ENCODE measurements around the gene SMIM30. TPM values are rescaled to one million over a fixed set of nuclear protein-coding genes. Genes with fewer than 3 reads are reported as not detected.

Gene SMIM30
- total and polyA plus RNA-seq, 2 of the 4 experiments (the other 2 are of a cell fraction), result 31.6 to 47.7 TPM

DNA sequence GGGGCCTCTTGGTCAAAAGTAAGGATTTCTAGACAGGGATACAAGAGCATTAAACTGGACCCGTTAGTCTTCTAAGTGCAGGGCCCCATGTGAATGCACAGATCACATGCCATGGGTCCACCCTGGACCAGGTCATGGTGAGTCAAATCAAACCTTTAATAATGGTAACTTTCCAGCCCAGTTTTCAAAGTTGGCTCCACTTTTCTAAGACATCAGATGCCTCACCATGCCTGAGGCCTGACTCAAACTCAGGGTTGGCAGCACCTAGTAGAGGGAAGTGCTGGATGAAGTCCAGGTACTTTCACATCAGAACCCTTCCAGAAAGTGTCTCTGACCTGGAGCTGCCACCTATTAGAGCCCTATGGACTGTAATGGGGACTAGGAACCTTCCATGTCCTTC lies 9.7 kb upstream of the SMIM30 start:
- Histone ChIP-seq H3K4me2 (ENCODE audit: low read depth, low read length) (no peak overlapping the region), H2BK120ac (ENCODE audit: low read depth, low read length) (no peak overlapping the region), H2AK9ac (replicated peaks; ENCODE audit: low read depth, low read length, poor library complexity) (no peak overlapping the region), H3K4ac (ENCODE audit: low read depth, low read length) (no peak overlapping the region), H3K18ac (ENCODE audit: low read depth, low read length) (no peak overlapping the region), H3K56ac (ENCODE audit: extremely low read depth, insufficient read depth, low read length) (no peak overlapping the region), H3K79me1 (ENCODE audit: low read depth in 1 of 2, low read length in 2 of 2) (no peaks in the 10 kb centered on the region), H3K4me3 (ENCODE audit: insufficient read depth, low read depth, low read length) (no peak overlapping the region), H3K27ac (ENCODE audit: insufficient read depth, low read length) (no peak overlapping the region), H4K20me1 (ENCODE audit: insufficient read depth, low read length) (no peaks in the 10 kb centered on the region), H2BK20ac (ENCODE audit: low read depth, low read length) (no peak overlapping the region), H3K36me3 (ENCODE audit: control insufficient read depth, insufficient read depth, low read length) (no peaks in the 10 kb centered on the region), H4K91ac (ENCODE audit: insufficient read depth, low read depth, low read length) (no peak overlapping the region), H3K9me3 (ENCODE audit: control insufficient read depth, insufficient read depth, low read length) (no peaks in the 10 kb centered on the region), H2AFZ (replicated peaks; ENCODE audit: low read length, poor library complexity) (peak overlapping the region; percentile 46), H3K27me3 (ENCODE audit: control insufficient read depth, insufficient read depth, low read length) (no peaks in the 10 kb centered on the region), H4K8ac (ENCODE audit: low read depth in 2 of 2, low read length in 2 of 2) (no peak overlapping the region), H2AK5ac (ENCODE audit: low read depth, low read length) (no peak overlapping the region), H2BK15ac (ENCODE audit: low read depth, low read length) (no peak overlapping the region), H3K14ac (replicated peaks; ENCODE audit: low read depth, low read length) (no peak overlapping the region), H4K5ac (ENCODE audit: low read depth, low read length) (no peak overlapping the region), H3K9ac (ENCODE audit: low read depth, low read length) (no peak overlapping the region), H3K9me1 (ENCODE audit: insufficient read depth, low read length) (no peaks in the 10 kb centered on the region), H2BK5ac (ENCODE audit: low read depth, low read length, poor library complexity, severe bottlenecking) (no peak overlapping the region), H3K23ac (ENCODE audit: low read depth, low read length) (no peak overlapping the region), H3K4me1 (ENCODE audit: control insufficient read depth, insufficient read depth, low read length) (no peaks in the 10 kb centered on the region; the same call in 1 of the 2 replicates)
- peak; percentile 42 for DNase-seq
- ChIA-PET CTCF (no interaction called here), POLR2A (ENCODE audit: unreplicated experiment) (no interaction called here)
- in situ Hi-C loops (cut with MboI; ENCODE audit: low sequenced_read_pairs) (no loop called here), dilution Hi-C loops (cut with HindIII; ENCODE audit: low sequenced_read_pairs, unreplicated experiment) (no loop called here), intact Hi-C loops (cut with micrococcal nuclease) (no loop called here)
- BruUV-seq (replicated peaks), result no TSS peak
- no CpG with 5 or more reads among the region's 1 CpG for WGBS, 2 experiments (ENCODE audit: extremely low coverage in 2 of 2, insufficient read length in 1 of 2)
- no peak for TF ChIP-seq MAZ (IDR thresholded peaks at IDR 0.05; ENCODE audit: borderline replicate concordance, low read depth, low read length)
- no peak for TF ChIP-seq NFE2L2 (IDR thresholded peaks at IDR 0.05; ENCODE audit: low read depth, low read length)
- ATAC-seq (ENCODE audit: low read depth), result no peak
